NCI-H1417 treated with DMSO at 0.1 percent for 48 hours (cell line): ENCODE results near the gene UBAP2L.
"Not testable (repeated sequence)": the region's sequence is repeated elsewhere in the genome, so short reads cannot be mapped to it uniquely, and the experiment has no call there.

Experiments
- DNase-seq: peaks from one replicate; lab custom pipeline; 2025; lab: John Stamatoyannopoulos, UW

UBAP2L gene

DNA sequence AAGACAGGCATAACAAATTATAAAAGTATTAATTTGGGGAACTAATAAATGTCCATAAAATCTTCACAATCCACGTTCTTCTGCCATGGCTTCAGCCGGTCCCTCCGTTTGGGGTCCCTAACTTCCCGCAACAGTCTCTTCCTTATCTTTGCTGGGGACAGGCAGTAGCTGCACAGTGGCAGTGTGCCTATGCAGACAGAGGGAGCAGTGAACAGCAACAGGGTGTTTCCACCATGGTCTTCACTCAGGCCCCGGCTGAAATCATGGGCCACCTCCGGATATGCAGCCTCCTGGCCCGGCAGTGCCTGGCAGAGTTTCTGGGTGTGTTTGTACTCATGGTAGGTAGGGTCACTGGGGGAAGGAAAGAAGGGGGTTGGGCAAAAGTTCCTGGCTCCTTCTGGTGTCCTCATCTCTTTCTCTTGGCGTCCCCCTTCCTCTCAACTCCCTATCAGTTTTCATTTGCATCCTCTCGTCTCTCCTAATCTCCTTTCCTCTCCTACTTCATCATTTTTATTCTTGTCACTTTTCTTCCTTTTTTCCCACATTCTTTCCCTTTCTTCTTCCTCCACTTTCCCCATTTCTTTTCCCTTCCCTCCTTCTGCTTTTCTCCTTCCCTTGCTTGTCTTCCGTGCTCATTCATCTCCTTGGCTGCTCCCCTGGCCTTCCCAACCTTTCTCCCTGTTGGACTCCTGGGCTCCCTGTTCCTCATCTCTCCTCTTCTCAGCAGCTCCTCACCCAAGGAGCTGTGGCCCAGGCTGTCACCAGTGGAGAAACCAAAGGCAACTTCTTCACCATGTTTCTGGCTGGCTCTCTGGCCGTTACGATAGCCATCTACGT, 91.7 kb downstream of the UBAP2L start:
- DNase-seq = not testable (repeated sequence)

DNA sequence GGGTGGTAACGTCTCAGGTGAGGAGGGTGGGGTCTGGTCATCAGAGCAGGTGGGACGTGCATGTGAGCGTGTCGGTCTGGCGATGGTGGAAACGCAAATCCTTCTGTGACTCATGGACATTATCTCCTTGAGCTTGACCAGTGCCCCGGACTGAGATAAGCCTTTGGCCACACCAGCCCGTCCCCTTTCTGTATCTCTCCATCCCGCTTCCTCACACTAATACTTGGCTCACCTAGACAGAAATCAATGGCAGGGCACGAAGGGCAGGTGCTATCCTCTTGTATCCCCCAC, 92.3 kb downstream of the UBAP2L start:
- no peak for DNase-seq

DNA sequence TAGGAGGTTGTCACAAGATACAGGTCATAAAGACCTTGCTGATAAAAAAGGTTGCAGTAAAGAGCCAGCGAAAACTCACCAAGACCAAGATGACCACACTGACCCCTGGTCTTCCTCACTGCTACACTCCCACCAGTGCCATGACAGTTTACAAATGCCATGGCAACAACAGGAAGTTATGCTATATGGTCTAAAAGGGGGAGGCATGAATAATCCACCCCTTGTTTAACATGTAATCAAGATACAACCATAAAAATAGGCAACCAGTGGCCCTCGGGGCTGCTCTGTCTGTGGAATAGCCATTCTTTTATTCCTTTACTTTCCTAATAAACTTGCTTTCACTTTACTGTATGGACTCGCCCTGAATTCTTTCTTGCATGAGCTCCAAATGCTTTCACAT, 93.5 kb downstream of the UBAP2L start:
- not testable (repeated sequence) for DNase-seq

DNA sequence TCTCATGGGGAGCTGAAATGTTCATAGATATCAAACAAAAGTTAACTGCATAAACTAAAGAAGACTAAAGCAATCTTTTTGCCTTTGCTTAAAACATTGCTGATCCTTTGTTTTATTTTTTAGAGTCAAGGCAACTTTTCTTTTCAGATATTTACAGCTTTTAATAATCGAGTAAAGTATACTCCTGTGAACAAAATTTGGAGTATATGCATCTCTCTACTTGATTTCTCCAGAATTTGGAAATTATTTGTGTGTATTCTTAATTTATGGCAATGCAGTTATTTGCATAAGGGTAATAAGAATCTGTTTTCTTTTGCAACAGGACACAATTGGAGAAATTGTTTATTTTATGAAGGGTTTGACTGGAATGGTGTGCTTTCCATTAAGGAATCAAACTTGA, 95.9 kb downstream of the UBAP2L start:
- DNase-seq = no peak

DNA sequence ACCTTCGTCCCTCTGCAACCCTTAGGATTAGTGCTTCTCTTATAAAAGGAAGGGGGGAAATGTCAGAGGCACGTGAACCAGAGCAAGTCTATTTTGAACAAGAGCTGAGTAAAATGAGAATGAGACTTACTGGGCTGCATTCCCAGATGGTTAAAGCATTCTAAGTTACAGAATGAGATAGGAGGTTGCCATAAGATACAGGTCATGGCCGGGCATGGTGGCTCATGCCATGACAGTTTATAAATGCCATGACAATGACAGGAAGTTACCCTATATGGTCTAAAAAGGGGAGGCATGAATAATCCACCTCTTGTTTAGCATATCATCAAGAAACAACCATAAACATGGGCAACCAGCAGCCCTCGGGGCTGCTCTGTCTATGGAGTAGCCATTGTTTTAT, 97.6 kb downstream of the UBAP2L start:
- DNase-seq = no peak
